Smooth muscle cell (in vitro differentiated cells): ENCODE data around the gene RERGL. TPM values are rescaled to one million over a fixed set of nuclear protein-coding genes. Genes with fewer than 3 reads are reported as not detected.

Experiments used
- DNase-seq: peaks from one replicate; lab custom pipeline; 2025; ENCODE audit not compliant: unreplicated experiment; lab: John Stamatoyannopoulos, UW
- H2AFZ ChIP-seq: fragments of 200-600 bp; sonication (generic); 2 replicates; pipeline ENCODE4 v1.6.0; 2016; ENCODE audit warnings: antibody characterized with exemption, low read depth, mild to moderate bottlenecking
- H3F3A ChIP-seq: fragments of 200-600 bp; sonication (generic); 2 replicates; pipeline ENCODE4 v1.6.0; 2017; ENCODE audit warnings: antibody characterized with exemption, low read depth
- H3K27ac ChIP-seq: fragments of 200-600 bp; sonication (generic); 2 replicates; pipeline ENCODE4 v1.5.1; 2016; ENCODE audit warnings: low read depth, mild to moderate bottlenecking
- H3K27me3 ChIP-seq: fragments of 200-600 bp; sonication (generic); 2 replicates; pipeline ENCODE4 v1.6.1; 2016; ENCODE audit warnings: low read depth, mild to moderate bottlenecking
- H3K36me3 ChIP-seq: fragments of 200-600 bp; sonication (generic); 2 replicates; pipeline ENCODE4 v1.5.1; 2016; ENCODE audit warnings: low read depth
- H3K4me1 ChIP-seq: fragments of 200-600 bp; sonication (generic); 2 replicates; pipeline ENCODE4 v1.5.1; 2016; ENCODE audit warnings: low read depth
- H3K4me2 ChIP-seq: fragments of 200-600 bp; sonication (generic); 2 replicates; pipeline ENCODE4 v1.6.0; 2016; ENCODE audit warnings: mild to moderate bottlenecking
- H3K4me3 ChIP-seq: fragments of 200-600 bp; sonication (generic); 2 replicates; pipeline ENCODE4 v1.5.1; 2016; ENCODE audit warnings: mild to moderate bottlenecking
- H3K79me2 ChIP-seq: fragments of 200-600 bp; sonication (generic); 2 replicates; pipeline ENCODE4 v1.6.0; 2016; ENCODE audit warnings: low read depth, mild to moderate bottlenecking
- H3K9ac ChIP-seq: fragments of 200-600 bp; sonication (generic); 2 replicates; pipeline ENCODE4 v1.6.0; 2016; ENCODE audit warnings: low read depth
- H3K9me3 ChIP-seq: fragments of 200-600 bp; sonication (generic); replicated peaks from 2 replicates; pipeline ENCODE4 v1.5.1; 2016; ENCODE audit warnings: low read depth
- H4K20me1 ChIP-seq: fragments of 200-600 bp; sonication (generic); 2 replicates; pipeline ENCODE4 v1.6.0; 2016; ENCODE audit warnings: low read depth
- CTCF ChIP-seq: fragments of 200-600 bp; sonication (generic); IDR thresholded peaks from 2 replicates; pipeline ENCODE4 v1.5.1; 2017; ENCODE audit warnings: borderline replicate concordance, mild to moderate bottlenecking, antibody characterized with exemption; ENCODE audit not compliant: insufficient read depth, poor library complexity, severe bottlenecking
- WGBS: methylation state at CpG from one replicate; pipeline ENCODE4 v1.1.7; 2016; ENCODE audit warnings: low lambda C conversion rate; 5-methylcytosine and 5-hydroxymethylcytosine counted together
- polyA plus RNA-seq: library from polyadenylated mRNA; unstranded; fragments of >200 nt; fragmentation: Nextera tagmentation; extraction: Ambion mirVana; gene quantifications from 2 replicates; pipeline ENCODE4 v1.2.1, GENCODE V29; 2016
- total RNA-seq: library from RNA; depleted of rRNA; stranded (reverse); fragments of >200 nt; gene quantifications from 2 replicates; pipeline ENCODE4 v1.2.3, GENCODE V29; 2014

Gene RERGL
- total and polyA plus RNA-seq, 2 experiments from 2014 or later, result not detected

- no peak overlapping the region for H2AFZ ChIP-seq
- no peaks in the 10 kb centered on the region for H3F3A ChIP-seq
- no peaks in the 10 kb centered on the region for H3K27me3 ChIP-seq
- H4K20me1 ChIP-seq, result no peaks in the 10 kb centered on the region
- no peak overlapping the region for H3K4me2 ChIP-seq
- no peaks in the 10 kb centered on the region for H3K36me3 ChIP-seq
- no peak overlapping the region for H3K9ac ChIP-seq
- no peak overlapping the region for H3K27ac ChIP-seq
- H3K9me3 ChIP-seq, result no peaks in the 10 kb centered on the region
- WGBS, result 94% methylated on average over 5 of the region's 5 CpGs
- no peak for TF ChIP-seq CTCF
- no peak for DNase-seq
- no peaks in the 10 kb centered on the region for H3K79me2 ChIP-seq
- no peak overlapping the region for H3K4me3 ChIP-seq
- H3K4me1 ChIP-seq, result peaks cover 3% of the 10 kb centered on the region
These were observed 40.9 kb upstream of the RERGL start for GRCh38 chr12:18130851-18131250.

- Histone ChIP-seq H3K27me3 (no peaks in the 10 kb centered on the region), H3K27ac (no peak overlapping the region), H3K9me3 (no peaks in the 10 kb centered on the region), H3K4me3 (no peak overlapping the region), H3K36me3 (no peaks in the 10 kb centered on the region), H4K20me1 (no peaks in the 10 kb centered on the region), H3K9ac (no peak overlapping the region), H3K4me2 (no peak overlapping the region), H3K4me1 (no peaks in the 10 kb centered on the region), H3F3A (no peaks in the 10 kb centered on the region), H3K79me2 (no peaks in the 10 kb centered on the region), H2AFZ (no peak overlapping the region)
- TF ChIP-seq CTCF, result no peak
- DNase-seq, result no peak
- WGBS, result 85% methylated on average over 5 of the region's 5 CpGs
These were observed 33.7 kb upstream of the RERGL start for GRCh38 chr12:18123707-18124106.

- WGBS, result 83% methylated on average over 1 of the region's 1 CpG
- Histone ChIP-seq H3K36me3 (no peaks in the 10 kb centered on the region), H3K27me3 (no peaks in the 10 kb centered on the region), H3K9ac (no peak overlapping the region), H3K27ac (no peak overlapping the region), H4K20me1 (no peaks in the 10 kb centered on the region), H3F3A (no peaks in the 10 kb centered on the region), H3K4me1 (no peaks in the 10 kb centered on the region), H3K4me3 (no peak overlapping the region), H3K4me2 (no peak overlapping the region), H2AFZ (no peak overlapping the region), H3K9me3 (no peaks in the 10 kb centered on the region), H3K79me2 (no peaks in the 10 kb centered on the region)
- DNase-seq, result no peak
- TF ChIP-seq CTCF, result no peak
These were observed 30.9 kb upstream of the RERGL start for GRCh38 chr12:18120899-18121298.

- Histone ChIP-seq H3K4me3 (no peak overlapping the region), H3K9ac (no peak overlapping the region), H3F3A (no peaks in the 10 kb centered on the region), H3K4me1 (no peaks in the 10 kb centered on the region), H3K9me3 (no peaks in the 10 kb centered on the region), H3K79me2 (no peaks in the 10 kb centered on the region), H4K20me1 (no peaks in the 10 kb centered on the region), H3K36me3 (no peaks in the 10 kb centered on the region), H3K4me2 (no peak overlapping the region), H3K27me3 (no peaks in the 10 kb centered on the region), H3K27ac (no peak overlapping the region), H2AFZ (no peak overlapping the region)
- no peak for DNase-seq
- TF ChIP-seq CTCF, result no peak
- 90% methylated on average over 4 of the region's 4 CpGs for WGBS
These were observed 18.6 kb upstream of the RERGL start for GRCh38 chr12:18108611-18109010.
